ENCODE data around the gene MATR3. TPM values are rescaled to one million over a fixed set of nuclear protein-coding genes. Genes with fewer than 3 reads are reported as not detected.

Gene MATR3
- total RNA-seq, 2 experiments from 2014 or later = 376 to 401 TPM

DNA sequence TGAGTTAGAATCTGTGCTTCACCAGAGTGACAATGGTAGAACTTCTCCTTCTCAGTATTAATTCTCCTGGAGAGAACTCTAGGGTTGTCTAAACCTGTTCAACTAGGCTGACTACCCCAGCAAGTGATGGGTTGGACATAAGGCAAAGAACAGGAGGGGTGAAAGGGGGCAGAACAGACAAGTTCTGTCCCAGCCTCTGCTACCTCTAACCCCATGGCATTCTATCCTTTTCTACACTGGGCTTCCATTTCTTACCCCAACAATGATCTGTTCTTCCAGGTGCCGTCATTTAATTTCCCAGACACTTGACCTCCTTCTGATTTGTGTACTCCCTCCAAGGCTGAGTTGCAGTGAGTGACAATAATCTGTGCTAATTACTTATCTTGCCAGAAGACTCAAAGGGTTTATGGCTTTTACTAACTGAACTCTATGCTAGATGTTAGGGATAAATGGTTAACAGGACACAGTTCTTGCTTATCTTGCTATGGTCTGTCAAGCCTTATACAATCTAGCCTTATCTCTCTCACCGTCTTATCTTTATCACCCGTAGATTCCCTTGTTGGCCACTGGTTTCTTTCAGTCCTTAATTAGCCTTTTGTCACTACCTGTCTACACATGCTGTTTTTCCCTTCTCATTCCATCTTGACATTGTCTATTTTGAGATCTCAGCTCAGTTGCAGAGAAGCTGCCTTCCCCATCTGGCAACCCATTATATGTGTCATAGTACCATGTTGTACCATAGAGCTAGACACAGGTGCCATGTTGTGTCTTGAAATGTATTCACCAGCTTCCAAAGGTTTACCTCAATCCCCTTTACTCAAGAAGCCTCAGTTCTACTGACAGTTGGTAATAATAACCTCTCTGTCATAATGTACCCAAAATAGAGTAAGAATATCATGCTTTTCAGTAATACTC is 10.0 kb upstream of the MATR3 start:
- POLR2A ChIA-PET = interaction anchor here (1.0 kb wide), 1 partner anchor 11 kb away, joined by 3 read pairs; no protein-coding TSS in a partner anchor
- DNase-seq = no peak

DNA sequence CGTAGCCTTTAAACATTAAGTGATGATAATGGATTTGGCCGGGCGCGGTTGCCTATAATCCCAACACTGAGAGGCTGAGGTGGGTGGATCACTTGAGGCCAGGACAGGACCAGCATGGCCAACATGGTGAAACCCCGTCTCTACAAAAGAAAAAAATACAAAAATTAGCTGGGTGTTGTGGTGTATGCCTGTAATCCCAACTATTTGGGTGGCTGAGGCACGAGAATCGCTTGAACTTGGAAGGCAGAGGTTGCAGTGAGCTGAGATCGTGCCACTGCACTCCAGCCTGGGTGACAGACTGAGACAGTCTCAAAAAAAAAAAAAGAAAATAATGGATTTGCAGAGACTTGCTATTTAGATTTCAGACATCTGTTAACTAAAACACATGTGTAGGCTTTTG is 9.2 kb upstream of the MATR3 start:
- Histone ChIP-seq H3K4me3 (ENCODE audit: low read length) (no peak overlapping the region), H3K4me1 (ENCODE audit: insufficient read depth, low read length) (no peaks in the 10 kb centered on the region), H3K9me3 (ENCODE audit: control insufficient read depth in 1 of 2, insufficient read depth in 1 of 2, low read length in 2 of 2) (no peaks in the 10 kb centered on the region), H3K27ac (ENCODE audit: low read depth in 1 of 2, low read length in 2 of 2) (no peak overlapping the region), H3K36me3 (ENCODE audit: insufficient read depth, low read length) (peaks cover 40% of the 10 kb centered on the region), H3K27me3 (ENCODE audit: control insufficient read depth in 1 of 2, insufficient read depth in 2 of 2, low read length in 2 of 2) (no peaks in the 10 kb centered on the region)
- TF ChIP-seq, protein P1, sequence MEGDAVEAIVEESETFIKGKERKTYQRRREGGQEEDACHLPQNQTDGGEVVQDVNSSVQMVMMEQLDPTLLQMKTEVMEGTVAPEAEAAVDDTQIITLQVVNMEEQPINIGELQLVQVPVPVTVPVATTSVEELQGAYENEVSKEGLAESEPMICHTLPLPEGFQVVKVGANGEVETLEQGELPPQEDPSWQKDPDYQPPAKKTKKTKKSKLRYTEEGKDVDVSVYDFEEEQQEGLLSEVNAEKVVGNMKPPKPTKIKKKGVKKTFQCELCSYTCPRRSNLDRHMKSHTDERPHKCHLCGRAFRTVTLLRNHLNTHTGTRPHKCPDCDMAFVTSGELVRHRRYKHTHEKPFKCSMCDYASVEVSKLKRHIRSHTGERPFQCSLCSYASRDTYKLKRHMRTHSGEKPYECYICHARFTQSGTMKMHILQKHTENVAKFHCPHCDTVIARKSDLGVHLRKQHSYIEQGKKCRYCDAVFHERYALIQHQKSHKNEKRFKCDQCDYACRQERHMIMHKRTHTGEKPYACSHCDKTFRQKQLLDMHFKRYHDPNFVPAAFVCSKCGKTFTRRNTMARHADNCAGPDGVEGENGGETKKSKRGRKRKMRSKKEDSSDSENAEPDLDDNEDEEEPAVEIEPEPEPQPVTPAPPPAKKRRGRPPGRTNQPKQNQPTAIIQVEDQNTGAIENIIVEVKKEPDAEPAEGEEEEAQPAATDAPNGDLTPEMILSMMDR (IDR thresholded peaks at IDR 0.05) = no peak
- POLR2A ChIA-PET = interaction anchor here (0.6 kb wide), 1 partner anchor 818 kb away, joined by 3 read pairs; no protein-coding TSS in a partner anchor
- CTCF ChIA-PET = no interaction called here
- DNase-seq (no peak), ATAC-seq (ENCODE audit: poor library complexity) (no peak)
- Mint-ChIP-seq H3K9me3 (no peaks in the 10 kb centered on the region), H3K4me1 (ENCODE audit: low read depth) (peaks cover 4% of the 10 kb centered on the region), H3K36me3 (ENCODE audit: low read depth) (peaks cover 46% of the 10 kb centered on the region), H3K27ac (no peak overlapping the region), H3K4me3 (no peak overlapping the region), H3K27me3 (no peaks in the 10 kb centered on the region)
- intact Hi-C loops (cut with DNase I, micrococcal nuclease) = no loop called here

More for the DNA sequence above, 10.0 kb upstream of the MATR3 start:
- no peaks in the 10 kb centered on the region for H3K27me3 Mint-ChIP-seq
- no peak overlapping the region for H3K4me3 ChIP-seq (ENCODE audit: low read length)
- intact Hi-C loops (cut with DNase I, micrococcal nuclease) = no loop called here
- no peak overlapping the region for H3K27ac ChIP-seq (ENCODE audit: low read depth in 1 of 2, low read length in 2 of 2)
- no peak overlapping the region for H3K27ac Mint-ChIP-seq
- no peaks in the 10 kb centered on the region for H3K9me3 Mint-ChIP-seq
- H3K36me3 Mint-ChIP-seq (ENCODE audit: low read depth) = peaks cover 50% of the 10 kb centered on the region
- H3K4me1 Mint-ChIP-seq (ENCODE audit: low read depth) = peaks cover 4% of the 10 kb centered on the region
- no peak overlapping the region for H3K4me3 Mint-ChIP-seq
- no peaks in the 10 kb centered on the region for H3K27me3 ChIP-seq (ENCODE audit: control insufficient read depth in 1 of 2, insufficient read depth in 2 of 2, low read length in 2 of 2)
- no peaks in the 10 kb centered on the region for H3K9me3 ChIP-seq (ENCODE audit: control insufficient read depth in 1 of 2, insufficient read depth in 1 of 2, low read length in 2 of 2)
- no peak for ATAC-seq (ENCODE audit: poor library complexity)
- peaks cover 47% of the 10 kb centered on the region for H3K36me3 ChIP-seq (ENCODE audit: insufficient read depth, low read length)
- H3K4me1 ChIP-seq (ENCODE audit: insufficient read depth, low read length) = no peaks in the 10 kb centered on the region
- TF ChIP-seq, protein P1 (IDR thresholded peaks at IDR 0.05) = no peak
- CTCF ChIA-PET = no interaction called here

DNA sequence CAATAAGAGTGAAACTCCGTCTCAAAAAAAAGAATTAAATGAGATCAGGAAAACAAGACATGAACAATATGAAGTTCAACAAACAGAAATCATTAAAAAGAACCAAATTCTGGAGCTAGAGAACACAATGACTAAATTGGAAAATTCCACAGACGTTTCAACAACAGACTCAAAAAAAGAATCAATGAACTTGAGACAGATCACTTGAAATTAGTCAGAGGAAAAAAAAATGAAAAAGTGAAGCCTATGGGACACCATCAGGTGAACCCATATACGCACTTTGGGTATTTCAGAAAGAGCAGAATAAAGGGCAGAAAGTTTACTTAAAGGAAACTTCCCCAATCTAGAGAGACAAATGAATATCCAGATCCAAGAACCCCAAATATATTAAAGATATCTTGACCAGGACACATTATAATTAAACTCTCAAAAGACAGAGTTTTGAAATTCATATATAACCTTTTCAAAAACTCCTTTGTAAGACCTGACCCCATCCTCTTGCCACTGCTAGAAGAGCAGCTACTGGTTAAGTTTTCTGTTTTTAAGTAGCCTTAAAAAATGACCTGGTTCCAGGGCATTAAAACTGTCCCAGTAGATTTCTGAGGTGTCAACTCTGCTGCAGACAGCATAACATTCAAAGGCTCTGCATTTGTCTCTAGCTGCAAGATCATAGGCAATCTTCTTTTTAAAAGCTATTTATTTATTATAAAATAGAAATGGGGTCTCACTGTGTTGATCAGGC is 7.7 kb upstream of the MATR3 start:
- H3K27ac Mint-ChIP-seq = no peak overlapping the region
- ATAC-seq (ENCODE audit: poor library complexity) (no peak), DNase-seq (no peak)
- ChIA-PET CTCF (no interaction called here), POLR2A (interaction anchor here (1.4 kb wide), 1 partner anchor 56 kb away, joined by 3 read pairs; the partner anchor contains the start of gene PAIP2)
- H3K4me1 Mint-ChIP-seq (ENCODE audit: low read depth) = peaks cover 4% of the 10 kb centered on the region
- no peaks in the 10 kb centered on the region for H3K9me3 Mint-ChIP-seq
- no peak overlapping the region for H3K4me3 ChIP-seq (ENCODE audit: low read length)
- no peaks in the 10 kb centered on the region for H3K27me3 Mint-ChIP-seq
- peaks cover 30% of the 10 kb centered on the region for H3K36me3 ChIP-seq (ENCODE audit: insufficient read depth, low read length)
- peaks cover 40% of the 10 kb centered on the region for H3K36me3 Mint-ChIP-seq (ENCODE audit: low read depth)
- no peak overlapping the region for H3K27ac ChIP-seq (ENCODE audit: low read depth in 1 of 2, low read length in 2 of 2)
- no peak overlapping the region for H3K4me3 Mint-ChIP-seq
- no peaks in the 10 kb centered on the region for H3K27me3 ChIP-seq (ENCODE audit: control insufficient read depth in 1 of 2, insufficient read depth in 2 of 2, low read length in 2 of 2)
- TF ChIP-seq, protein P1 (IDR thresholded peaks at IDR 0.05) = no peak
- no peaks in the 10 kb centered on the region for H3K9me3 ChIP-seq (ENCODE audit: control insufficient read depth in 1 of 2, insufficient read depth in 1 of 2, low read length in 2 of 2)
- intact Hi-C loops (cut with DNase I, micrococcal nuclease) = loop anchor here in 1 of 2 experiments (5.0 kb wide), 1 partner anchor 481 kb away; no protein-coding TSS in a partner anchor
- no peaks in the 10 kb centered on the region for H3K4me1 ChIP-seq (ENCODE audit: insufficient read depth, low read length)
